Measurements from ENCODE around the gene LMBRD2.
"Not testable (repeated sequence)": the region's sequence is repeated elsewhere in the genome, so short reads cannot be mapped to it uniquely, and the experiment has no call there.

Gene LMBRD2

DNA sequence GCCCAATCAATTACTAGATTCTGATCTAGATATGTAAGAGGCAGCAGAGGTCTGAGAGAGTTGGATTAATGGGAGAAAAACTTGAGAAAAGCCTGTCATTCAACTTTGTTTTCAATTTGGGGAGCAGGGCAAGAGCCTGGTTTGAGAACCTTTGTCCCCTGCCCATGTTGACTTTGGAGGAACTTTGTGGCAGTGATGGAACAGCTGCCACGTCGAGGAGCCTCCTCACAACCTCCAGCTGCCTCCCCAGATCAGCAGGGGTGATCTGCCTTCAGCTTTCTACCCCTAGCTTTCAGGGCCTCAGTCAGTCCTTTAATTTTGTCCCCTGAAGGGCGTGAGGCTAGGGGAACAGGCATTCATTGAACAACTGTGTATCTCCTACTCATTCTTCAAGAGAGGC lies 8.9 kb upstream of the LMBRD2 start:
- no peak for FAIRE-seq

DNA sequence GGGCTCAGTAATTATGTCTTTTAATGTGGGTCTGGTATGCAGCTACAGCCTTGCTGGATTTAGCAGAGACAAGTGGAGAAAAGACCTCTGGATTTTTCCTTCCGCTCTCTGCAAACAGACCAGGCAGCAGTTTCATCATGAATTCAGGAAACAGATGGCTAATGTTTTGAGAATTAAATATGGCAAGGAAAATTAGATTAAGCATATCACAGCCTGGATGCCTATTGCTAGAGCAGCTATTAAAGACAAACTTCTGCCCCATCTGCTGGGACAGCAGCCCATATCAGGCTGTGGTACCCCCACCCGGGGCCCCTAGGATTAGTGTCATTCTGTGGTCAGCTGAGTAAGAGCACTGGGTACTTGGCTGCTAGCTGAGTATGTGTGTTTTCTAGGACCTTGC lies 6.5 kb upstream of the LMBRD2 start:
- FAIRE-seq = no peak

DNA sequence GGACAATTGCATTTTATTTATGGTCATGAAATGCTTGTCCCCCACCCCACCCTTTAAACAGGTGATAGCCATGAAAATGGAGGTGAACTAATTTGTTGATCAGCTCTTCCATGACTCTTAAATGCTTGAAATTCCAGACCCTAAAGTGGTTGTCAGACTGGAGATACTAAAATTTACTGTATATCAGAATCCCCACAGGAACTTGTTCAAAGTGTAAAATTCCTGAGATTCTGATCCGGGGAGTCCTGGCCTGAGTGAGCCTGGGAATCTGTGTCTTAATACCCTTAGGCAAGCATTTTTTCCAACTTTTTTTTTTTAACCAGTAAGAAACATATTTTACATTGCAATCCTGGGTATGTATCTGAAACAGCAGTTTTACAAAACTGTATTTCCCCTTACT lies 4.9 kb upstream of the LMBRD2 start:
- no peak for FAIRE-seq

DNA sequence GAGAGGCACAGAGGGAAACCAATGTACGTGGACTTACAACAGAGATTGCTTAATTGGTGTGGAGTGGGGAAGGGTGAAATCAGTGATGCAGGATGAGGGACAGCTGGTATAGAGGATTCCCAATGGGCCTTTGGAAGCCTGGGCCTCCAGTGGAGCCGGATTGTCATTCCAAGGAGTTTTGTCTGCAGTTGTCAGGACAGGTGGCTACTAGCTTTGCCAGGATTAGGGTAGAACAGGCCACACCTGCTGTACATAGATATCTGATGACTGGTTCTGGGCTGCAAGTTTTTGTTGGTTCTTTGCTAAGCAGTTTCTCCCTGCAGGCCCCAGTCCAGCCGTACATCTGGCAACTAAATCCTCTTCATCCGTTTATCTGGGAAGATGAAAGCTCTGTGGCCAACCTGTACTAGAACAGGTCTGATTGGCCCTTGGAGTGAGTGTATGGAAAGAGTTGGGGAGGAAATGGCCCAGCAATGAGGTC lies 4.5 kb upstream of the LMBRD2 start:
- no peak for FAIRE-seq

DNA sequence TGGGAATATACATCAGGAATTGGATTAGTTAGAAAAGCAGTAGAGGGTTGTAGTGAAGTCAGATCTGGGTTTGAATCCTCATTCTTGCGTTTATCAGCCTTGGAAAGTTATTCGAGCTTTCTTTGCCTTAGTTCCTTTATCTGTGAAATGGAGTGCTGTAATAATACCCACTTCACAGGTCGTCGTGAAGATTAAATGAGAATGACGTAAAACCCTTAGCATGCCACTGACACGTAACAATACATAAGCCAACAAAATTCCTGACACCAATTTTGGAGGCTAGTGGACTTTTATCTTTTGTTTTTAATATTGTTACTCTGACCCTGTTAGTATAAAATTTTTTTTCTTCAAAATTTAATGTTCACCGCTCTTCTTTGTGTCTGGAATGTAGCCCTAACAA lies 3.6 kb upstream of the LMBRD2 start:
- FAIRE-seq = no peak

DNA sequence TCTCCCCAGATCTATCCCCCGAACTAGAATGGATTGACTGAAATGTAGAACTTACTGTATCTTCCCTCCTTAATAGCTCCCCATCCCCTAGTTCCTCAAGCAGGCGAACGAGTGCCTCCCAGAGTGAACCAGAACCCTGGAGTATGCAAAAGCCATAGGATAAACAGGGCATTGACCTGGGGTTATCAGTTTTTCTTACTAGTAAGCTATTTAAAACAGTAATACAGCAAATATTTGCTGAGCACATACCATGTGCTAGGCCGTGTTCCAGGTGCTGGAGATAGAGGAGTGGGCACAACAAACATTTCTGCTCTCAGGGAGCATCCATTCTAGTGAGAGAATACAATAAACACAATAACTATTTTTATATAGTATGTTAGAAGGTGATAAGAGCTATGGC lies 2.0 kb upstream of the LMBRD2 start:
- no peak for FAIRE-seq

DNA sequence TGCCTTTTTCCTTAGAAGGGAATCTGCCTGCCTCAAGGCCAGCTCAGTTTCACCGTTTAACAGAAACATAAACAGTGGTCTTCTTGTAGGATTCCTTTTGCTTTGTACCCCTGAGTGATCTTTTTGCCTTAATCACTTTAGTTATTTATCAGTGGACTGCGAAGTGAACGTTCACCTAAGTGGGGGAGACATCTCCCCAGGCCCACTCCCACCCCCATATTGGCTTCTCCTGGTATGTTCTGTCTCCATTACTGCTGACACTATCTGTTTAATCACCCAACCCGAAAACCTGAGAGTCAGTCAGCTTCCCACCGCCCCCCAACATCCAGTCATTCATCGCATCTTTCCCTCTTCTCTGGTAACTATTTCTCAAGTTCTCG lies 1.6 kb upstream of the LMBRD2 start:
- no peak for FAIRE-seq

DNA sequence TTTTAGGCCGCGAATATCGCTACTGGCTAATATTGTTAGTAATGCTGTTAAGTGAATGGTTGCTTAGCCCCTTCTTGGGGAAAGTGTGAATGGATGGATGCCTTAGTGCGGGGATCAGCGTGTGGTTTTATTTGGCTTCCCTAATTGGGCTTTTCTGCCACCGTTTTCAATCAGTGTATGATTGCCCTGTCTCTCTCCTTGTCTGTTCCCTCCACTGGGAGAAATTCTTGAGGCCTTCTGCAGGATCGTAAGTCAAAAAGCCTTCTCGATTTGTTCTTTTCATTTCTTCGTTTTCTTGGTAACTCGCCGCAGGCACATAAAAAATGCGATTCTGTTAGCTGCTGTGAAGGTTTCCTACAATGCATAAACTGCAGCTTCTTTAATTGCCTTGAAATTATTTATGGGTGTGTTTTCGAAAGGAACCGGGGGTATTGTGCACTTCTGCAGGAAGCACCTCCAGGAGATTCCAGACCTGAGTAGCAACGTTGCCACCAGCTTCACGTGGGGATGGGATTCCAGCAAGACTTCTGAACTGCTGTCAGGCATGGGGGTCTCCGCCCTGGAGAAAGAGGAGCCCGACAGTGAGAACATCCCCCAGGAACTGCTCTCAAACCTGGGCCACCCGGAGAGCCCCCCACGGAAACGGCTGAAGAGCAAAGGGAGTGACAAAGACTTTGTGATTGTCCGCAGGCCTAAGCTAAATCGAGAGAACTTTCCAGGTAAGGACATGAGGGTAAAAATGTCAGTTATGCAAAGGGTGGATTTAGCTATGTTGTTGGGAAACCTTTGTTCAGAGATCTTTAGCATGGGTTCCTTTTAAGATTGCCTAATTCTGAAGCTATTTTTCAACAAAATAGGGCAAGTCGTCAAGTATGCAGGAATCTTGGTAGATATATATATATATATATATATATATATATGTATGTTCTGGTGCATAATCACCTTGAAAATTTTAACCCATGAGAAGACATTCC lies 924 bp upstream of the LMBRD2 start:
- FAIRE-seq = no peak

DNA sequence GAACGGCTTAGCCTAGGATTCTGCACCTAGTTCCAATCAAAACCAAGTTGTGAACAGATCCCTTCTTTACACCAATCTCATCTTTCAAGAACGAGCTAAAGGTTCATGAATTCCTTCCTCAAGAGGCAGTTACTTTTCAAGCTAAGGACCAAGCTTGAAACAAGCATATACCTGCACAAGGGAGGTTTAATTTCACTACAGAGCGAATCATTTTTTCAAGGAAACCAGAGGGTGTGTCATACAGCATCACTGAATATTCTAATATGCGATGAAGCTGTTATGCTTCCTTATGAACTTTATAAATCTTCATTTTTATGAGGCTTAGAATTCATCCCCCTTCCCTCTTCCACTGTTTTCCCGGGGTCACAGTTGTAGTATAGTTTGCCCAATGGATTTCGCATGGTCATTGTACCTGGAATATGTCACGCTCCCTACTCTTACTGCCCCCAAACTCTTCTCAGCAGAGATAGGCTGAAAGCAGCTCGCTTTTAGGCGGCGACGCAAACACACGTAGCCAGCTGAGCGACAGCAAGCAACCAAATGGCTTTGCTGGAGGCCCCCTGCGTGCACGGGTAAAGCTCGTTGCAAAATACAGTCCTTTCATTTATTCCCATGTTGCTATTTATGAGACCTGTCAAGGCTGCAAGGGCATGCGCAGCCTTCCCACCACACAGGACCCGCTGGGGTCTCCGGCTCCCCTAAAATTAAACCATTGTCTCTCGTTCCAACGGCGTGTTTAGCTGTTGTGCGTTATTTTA lies 832 bp downstream of the LMBRD2 start:
- no peak for FAIRE-seq

DNA sequence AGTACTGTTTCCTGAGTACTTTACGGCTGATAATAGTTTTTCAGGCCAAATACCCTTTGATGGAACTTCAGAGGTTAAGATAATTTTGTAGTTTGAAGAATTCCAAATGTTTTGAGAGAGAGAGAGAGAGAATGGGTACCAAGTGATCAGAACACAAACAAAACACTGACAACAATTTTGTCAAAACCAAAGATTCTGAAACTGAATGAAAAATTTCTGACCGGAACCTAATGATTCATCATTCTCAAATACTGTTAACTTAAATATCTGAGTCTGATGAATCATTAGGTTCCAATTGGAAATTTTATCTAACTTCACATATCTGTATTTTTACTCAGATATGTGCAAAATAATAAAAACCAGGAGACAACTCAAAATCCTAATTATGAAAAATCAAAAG lies 4.0 kb downstream of the LMBRD2 start:
- FAIRE-seq = no peak

DNA sequence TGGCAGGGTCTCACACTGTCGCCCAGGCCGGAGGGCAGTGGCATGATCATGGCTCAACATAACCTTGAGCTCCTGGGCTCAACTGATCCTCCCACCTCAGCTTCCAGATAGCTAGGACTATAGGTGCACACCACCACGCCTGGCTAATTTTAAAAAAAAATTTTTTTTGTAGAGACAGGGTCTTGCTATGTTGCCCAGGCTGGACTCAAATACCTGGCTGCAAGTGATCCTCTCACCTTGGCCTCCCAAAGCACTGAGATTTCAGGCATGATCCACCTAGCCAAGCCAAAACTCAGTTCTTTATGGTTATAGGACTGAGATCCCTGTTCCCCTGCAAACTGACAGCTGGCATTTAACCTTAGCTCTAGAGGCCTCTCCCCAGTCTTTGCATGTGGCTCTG lies 5.3 kb downstream of the LMBRD2 start:
- FAIRE-seq = no peak

DNA sequence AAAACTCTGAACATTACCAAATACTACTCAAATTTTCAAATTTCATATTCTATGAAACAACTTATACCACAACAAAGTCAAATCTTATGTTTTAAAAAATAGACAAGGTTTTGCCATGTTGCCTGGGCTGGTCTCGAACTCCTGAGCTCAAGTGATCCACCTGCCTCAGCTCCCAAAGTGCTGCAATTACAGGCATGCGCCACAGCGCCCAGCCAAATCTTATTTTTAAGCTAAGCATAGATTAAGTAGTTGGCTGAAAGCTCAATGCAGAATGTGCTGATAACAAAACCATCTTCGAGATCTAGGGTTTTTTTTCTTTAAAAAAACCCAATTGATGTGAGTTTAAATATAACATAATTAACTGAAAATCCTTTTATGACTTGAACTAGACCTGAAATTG lies 6.4 kb downstream of the LMBRD2 start:
- FAIRE-seq = no peak

DNA sequence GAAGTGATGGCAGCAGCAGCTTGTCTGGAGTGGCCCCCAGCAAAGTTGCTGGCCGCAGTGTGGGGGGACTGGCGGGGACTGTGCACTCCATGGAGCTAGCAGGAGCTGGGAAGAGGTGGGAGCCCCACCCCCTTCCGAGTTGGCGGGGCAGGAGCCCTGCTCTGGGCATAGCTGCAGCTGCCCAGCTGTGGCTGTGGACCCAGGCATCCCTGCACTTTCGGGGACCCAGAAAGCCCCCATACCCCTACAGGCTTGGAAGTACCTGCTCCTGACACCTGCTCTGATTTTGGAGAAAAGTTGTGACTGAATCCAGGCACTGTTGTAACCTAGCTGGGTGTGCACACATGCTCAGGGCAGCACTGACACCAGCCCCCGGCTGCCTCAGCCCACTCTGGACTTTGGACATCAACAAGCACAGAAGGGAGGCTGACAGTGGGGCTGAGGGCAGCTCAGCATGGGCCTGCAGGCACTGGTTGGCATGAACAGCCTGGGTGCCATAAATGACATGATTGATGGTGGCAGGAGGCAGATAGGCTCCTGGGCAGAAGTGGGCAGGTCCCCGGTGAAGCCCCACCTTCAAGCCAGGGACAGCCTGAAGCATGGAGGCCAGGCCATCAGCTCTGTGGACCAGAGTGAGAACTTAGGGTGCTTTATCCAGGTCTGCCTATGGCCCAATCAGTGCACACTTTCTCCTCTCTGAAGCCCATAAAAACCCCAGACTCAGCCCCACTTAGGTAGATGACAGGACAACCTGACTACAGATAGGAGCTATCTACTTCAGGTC lies 12.6 kb downstream of the LMBRD2 start:
- no peak for FAIRE-seq

DNA sequence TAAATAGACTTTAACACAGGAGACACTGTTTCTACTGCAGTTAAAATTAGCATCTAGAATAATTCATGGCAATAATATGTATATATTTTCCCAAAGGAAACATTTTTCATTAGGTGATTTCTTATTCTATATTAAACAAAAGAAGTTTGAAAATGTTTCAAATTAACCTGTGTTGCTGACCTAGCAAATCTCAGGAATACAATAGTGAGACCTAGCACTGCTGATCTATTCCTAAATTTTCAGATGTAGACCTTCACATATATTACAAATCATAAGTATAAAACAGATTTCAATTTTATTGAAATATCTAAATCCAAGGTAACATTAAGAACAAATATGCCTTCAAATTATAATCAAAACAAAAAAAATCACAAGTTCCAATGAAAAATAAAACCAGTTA lies 15.1 kb downstream of the LMBRD2 start:
- peak; percentile 79 for FAIRE-seq

DNA sequence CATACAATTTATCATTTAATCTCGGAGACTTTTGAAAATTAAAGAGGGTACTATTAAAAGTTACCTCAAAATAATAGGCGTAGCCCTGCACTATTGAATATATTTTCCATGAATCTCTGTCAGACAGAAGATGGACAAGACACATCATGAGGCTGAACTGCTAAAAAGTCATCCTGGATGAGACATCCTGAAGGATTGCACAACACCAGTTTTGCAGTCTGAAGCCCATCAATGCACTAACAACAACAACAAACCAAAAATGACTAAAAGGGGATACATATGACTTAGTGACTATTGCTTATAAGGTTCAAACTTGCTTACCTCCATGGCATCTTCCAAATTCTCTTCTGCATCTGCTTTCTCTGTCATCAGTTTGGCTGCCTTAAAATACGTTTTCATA lies 15.7 kb downstream of the LMBRD2 start:
- no peak for FAIRE-seq

DNA sequence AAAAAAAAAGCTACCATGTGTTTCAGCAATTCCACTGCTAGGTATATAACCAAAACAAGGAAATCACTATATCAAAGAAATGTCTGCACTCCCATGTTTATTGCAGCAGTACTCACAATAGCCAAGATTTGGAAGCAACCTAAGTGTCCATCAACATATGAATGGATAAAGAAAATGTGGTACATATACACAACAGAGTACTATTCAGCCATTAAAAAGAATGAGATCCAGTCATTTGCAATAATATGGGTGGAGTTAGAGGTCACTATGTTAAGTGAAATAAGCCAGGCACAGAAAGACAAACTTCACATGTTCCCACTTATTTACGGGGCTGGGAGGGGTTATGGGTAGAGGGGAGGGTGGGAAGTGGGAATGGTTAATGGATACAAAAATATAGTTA lies 18.7 kb downstream of the LMBRD2 start:
- not testable (repeated sequence) for FAIRE-seq

DNA sequence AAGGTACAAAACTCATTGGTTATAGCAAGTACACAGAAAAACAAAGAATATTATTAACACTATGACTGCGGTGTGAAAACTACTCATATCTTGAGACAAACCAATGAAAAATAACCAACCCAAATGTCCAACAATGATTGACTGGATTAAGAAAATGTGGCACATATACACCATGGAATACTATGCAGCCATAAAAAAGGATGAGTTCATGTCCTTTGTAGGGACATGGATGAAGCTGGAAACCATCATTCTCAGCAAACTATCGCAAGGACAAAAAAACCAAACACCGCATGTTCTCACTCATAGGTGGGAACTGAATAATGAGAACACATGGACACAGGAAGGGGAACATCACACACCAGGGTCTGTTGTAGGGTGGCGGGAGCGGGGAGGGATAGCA lies 22.0 kb downstream of the LMBRD2 start:
- FAIRE-seq = not testable (repeated sequence)

DNA sequence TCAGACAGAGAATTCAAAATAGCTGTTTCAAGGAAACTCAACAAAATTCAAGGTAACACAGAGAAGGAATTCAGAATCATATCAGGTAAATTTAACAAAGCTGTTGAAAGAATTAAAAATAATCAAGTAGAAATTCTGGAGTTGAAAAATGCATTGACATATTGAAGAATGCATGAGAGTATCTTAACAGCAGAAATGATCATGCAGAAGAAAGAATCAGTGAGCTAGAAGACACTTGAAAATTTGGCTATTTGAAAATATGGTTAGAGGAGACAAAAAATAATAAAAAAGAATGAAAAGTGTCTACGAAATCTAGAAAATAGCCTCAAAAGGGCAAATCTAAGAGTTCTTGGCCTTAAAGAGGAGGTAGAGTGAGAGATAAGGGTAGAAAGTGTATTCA lies 22.9 kb downstream of the LMBRD2 start:
- no peak for FAIRE-seq

DNA sequence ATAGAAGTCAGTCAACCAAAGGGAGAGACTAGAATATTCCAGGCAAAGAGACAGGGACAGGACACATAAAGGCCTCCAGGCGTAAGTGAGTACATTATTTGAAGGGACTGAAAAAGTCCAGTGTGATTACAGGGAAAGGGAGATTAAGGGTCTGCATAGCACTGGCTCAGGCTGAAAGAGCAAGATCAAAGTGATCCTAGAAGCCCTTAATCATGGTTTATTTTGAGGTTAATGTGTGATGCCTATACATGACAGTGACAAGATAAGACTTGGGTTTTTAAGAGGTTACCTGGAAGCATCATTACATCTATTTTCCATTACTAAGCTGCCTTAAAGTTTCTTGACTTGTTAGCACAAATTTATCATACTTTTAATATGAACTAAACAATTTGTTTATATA lies 25.8 kb downstream of the LMBRD2 start:
- FAIRE-seq = no peak

DNA sequence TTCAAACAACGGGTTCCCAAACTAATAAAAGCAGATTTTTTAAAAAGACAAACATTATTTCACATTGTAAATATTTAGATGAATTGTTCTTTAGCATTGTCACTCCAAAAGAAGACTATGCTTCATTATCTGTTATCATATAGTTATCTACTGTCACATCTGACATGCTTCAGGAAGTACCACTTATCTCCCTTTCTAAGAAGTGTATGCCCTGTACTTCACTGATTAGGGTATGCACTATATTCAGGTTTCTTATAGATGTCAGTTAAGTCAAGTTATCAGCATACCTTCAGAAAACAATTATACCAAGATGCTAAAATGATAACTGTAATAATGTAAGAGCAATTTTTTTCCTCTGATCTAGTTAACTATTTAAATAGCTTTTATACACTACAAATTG lies 40.4 kb downstream of the LMBRD2 start:
- no peak for FAIRE-seq

DNA sequence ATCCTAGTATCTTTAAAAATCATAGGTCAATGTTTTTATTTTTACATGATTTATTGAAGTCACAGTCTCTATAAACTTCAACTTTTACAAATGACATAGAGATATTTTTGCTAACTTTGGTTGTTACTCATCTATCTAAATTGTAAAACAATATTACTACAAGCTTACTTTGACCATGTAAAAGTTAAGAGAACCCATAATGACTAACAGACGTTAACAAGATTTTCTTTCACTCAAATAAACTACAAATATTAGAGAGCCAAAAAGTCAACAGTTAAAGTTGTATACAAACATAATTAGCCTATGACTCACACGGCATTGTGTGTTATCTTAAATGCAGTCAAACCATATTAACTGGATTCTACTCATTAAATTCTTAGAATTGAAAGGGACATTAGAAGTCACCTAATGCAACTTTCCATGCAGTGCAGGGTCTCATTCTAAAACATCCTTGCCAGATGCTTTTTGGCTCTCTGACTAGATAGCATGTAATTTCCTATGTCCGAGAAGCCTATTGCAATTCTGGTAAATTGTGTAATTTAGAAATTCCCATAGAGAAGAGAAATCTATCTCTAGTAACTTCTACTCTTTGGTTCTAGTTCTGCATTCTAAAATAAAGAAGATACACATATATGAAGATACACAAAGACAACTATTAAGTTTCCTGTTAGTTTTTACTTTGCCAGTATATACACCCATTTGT lies 42.8 kb downstream of the LMBRD2 start:
- FAIRE-seq = peak; percentile 75

DNA sequence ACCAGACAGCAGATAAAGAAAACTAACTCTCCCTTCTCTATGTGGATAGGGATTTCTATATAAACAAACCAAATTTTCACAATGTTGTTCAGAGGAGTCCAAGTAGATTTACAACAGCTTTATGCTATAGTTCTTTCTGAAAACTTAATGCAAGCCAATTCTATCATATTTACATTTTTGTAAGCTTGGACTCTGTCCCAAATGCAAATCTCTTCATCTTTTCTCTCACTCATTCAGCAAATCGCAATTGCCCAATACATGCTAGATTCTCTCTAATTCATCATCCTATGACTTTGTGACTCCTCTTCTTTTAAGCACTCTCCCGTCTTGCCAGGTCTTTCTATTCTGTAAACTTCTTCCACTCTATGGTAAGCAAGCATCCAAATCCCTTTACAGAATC lies 45.9 kb downstream of the LMBRD2 start:
- no peak for FAIRE-seq

DNA sequence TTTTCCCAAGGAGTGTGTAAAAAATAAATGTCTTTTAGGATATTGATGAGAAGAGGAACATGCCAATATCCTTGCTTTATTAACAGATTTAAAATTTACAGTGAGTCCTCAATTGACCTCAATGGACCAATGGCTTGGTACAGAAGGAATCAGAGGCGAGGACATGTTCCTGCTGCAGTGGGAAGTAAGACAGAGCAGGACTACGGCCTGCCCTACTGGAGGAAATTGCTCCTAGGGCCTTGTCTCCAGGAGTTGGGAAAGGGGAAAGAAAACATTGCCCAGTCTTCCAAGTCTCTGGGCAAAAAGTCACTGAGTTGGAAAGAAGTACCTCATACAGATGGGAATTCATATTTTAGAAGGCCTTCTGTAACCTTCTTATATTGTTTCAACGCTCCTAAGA lies 51.9 kb downstream of the LMBRD2 start:
- FAIRE-seq = no peak
